Endothelial cell of umbilical vein (primary cell): Measurements from ENCODE around the gene TSTD2. TPM values are rescaled to one million over a fixed set of nuclear protein-coding genes. Genes with fewer than 3 reads are reported as not detected.

Experiments used
- BruUV-seq: library from RNA; stranded (reverse); fragments of 400-500 nt; replicated peaks from 2 replicates; lab custom pipeline; 2021; lab: Mats Ljungman, UMichigan
- CTCF ChIA-PET: fragments of 300-600, 350-600 bp; sonication (Branson Sonifier 250); formaldehyde crosslinking; loops from one replicate; lab custom pipeline; 2021; ENCODE audit warnings: antibody characterized with exemption, inconsistent platforms; lab: Charles Lee
- POLR2A ChIA-PET: fragments of 300-600, 350-600 bp; sonication (Branson Sonifier 250); formaldehyde crosslinking; loops from one replicate; lab custom pipeline; 2021; ENCODE audit warnings: antibody characterized with exemption, inconsistent platforms; lab: Charles Lee
- DNase-seq: peaks from one replicate; pipeline ENCODE4 v3.0.0-alpha.2; 2011; ENCODE audit warnings: low read depth, low spot score
- FAIRE-seq: peaks from 2 replicates; lab custom pipeline; 2011; peaks lifted over from hg19 to GRCh38; lab: Jason Lieb, UNC
- H2AFZ ChIP-seq: 2 replicates; pipeline ENCODE4 v1.6.0; 2012; ENCODE audit warnings: low read depth, low read length, control low read depth, inconsistent platforms
- H3K27ac ChIP-seq: 2 replicates; pipeline ENCODE4 v1.5.1; 2011; ENCODE audit warnings: low read depth, mild to moderate bottlenecking, control low read depth, low read length, moderate library complexity; ENCODE audit not compliant: insufficient read depth
- H3K27me3 ChIP-seq, 2 experiments: 2 replicates each; pipeline versions ENCODE4 v1.6.0 to v1.6.1; 2011; ENCODE audit warnings: low read length in 2 of 2, mixed read lengths in 1 of 2; ENCODE audit not compliant: control insufficient read depth in 2 of 2, insufficient read depth in 2 of 2
- H3K36me3 ChIP-seq, 2 experiments: 2 replicates in 1 of 2; 3 replicates in 1 of 2; pipeline ENCODE4 v1.5.1; 2011; ENCODE audit warnings: low read length in 2 of 2, mild to moderate bottlenecking in 1 of 2, moderate library complexity in 1 of 2; ENCODE audit not compliant: control insufficient read depth in 2 of 2, insufficient read depth in 2 of 2; ENCODE audit errors: extremely low read depth in 1 of 2
- H3K4me1 ChIP-seq: 3 replicates; pipeline ENCODE4 v1.5.1; 2011; ENCODE audit warnings: mild to moderate bottlenecking, low read length; ENCODE audit not compliant: control insufficient read depth, insufficient read depth; ENCODE audit errors: extremely low read depth
- H3K4me2 ChIP-seq: 2 replicates; pipeline ENCODE4 v1.6.1; 2011; ENCODE audit warnings: low read length, control low read depth, mixed read lengths; ENCODE audit not compliant: insufficient read depth
- H3K4me3 ChIP-seq, 3 experiments: fragments of 200-600 bp in 1 of 3; sonication (generic), shearing (Covaris generic) in 1 of 3; replicated peaks in 1 of 3; 2 replicates each; pipeline ENCODE4 v1.5.1; 2011 to 2016; ENCODE audit warnings: control low read depth in 3 of 3, low read length in 3 of 3, mild to moderate bottlenecking in 2 of 3, inconsistent platforms in 1 of 3, low read depth in 1 of 3, moderate library complexity in 1 of 3; ENCODE audit not compliant: insufficient read depth in 1 of 3
- H3K79me2 ChIP-seq: 2 replicates; pipeline ENCODE4 v1.6.0; 2012; ENCODE audit warnings: low read length, inconsistent platforms; ENCODE audit not compliant: control insufficient read depth, insufficient read depth
- H3K9ac ChIP-seq: replicated peaks from 2 replicates; pipeline ENCODE3; 2011; ENCODE audit warnings: low read length, control low read depth; ENCODE audit not compliant: insufficient read depth; ENCODE audit errors: extremely low read depth
- H3K9me1 ChIP-seq: replicated peaks from 3 replicates; pipeline ENCODE4 v1.6.0; 2011; ENCODE audit warnings: mild to moderate bottlenecking, low read length; ENCODE audit not compliant: control insufficient read depth, insufficient read depth; ENCODE audit errors: extremely low read depth
- H3K9me3 ChIP-seq: replicated peaks from 2 replicates; pipeline ENCODE4 v1.5.1; 2012; ENCODE audit warnings: low read length, inconsistent platforms; ENCODE audit not compliant: control insufficient read depth, insufficient read depth
- H4K20me1 ChIP-seq: replicated peaks from 2 replicates; pipeline ENCODE3; 2011; ENCODE audit warnings: mild to moderate bottlenecking, low read length; ENCODE audit not compliant: control insufficient read depth, insufficient read depth; ENCODE audit errors: extremely low read depth
- CTCF ChIP-seq, 2 donors: IDR thresholded peaks; 1 replicate in 1 of 2; 2 replicates in 1 of 2; pipeline ENCODE4 v1.5.1; 2011; ENCODE audit warnings: low read length in 2 of 2, mild to moderate bottlenecking in 2 of 2, moderate library complexity in 2 of 2, control low read depth in 1 of 2, inconsistent platforms in 1 of 2, low read depth in 1 of 2; ENCODE audit not compliant: insufficient read depth in 1 of 2; ENCODE audit errors: extremely low read depth in 1 of 2
- EZH2 ChIP-seq: IDR thresholded peaks from 2 replicates; pipeline ENCODE4 v1.6.1; 2012; ENCODE audit warnings: borderline replicate concordance, low read depth, mild to moderate bottlenecking, moderate library complexity, low read length, inconsistent platforms; ENCODE audit not compliant: severe bottlenecking
- FOS ChIP-seq: IDR thresholded peaks from 2 replicates; pipeline ENCODE4 v1.6.1; 2011; ENCODE audit warnings: mild to moderate bottlenecking, low read length, moderate library complexity, borderline replicate concordance; ENCODE audit not compliant: insufficient read depth
- GATA2 ChIP-seq: IDR thresholded peaks from 2 replicates; pipeline ENCODE4 v1.7.0; 2011; ENCODE audit warnings: low read depth, mild to moderate bottlenecking, moderate library complexity, mixed read lengths, low read length; ENCODE audit not compliant: insufficient read length, insufficient read depth
- POLR2A ChIP-seq: IDR thresholded peaks from 2 replicates; pipeline ENCODE4 v1.6.1; 2012; ENCODE audit warnings: low read depth, mild to moderate bottlenecking, control low read depth, low read length
- POLR2AphosphoS5 ChIP-seq: IDR thresholded peaks from 2 replicates; pipeline ENCODE4 v1.6.1; 2012; ENCODE audit warnings: low read depth, mild to moderate bottlenecking, control low read depth, low read length, moderate library complexity; ENCODE audit not compliant: insufficient read depth
- dilution Hi-C: fragments of 300-500 bp; cut with MboI; formaldehyde crosslinking; loops from one replicate; pipeline ENCODE4 v1.15.0; 2019; ENCODE audit warnings: low sequenced_read_pairs; ENCODE audit not compliant: extremely low pct_ligation_motif_present
- intact Hi-C: fragments of 100-400 bp; cut with micrococcal nuclease; formaldehyde crosslinking; loops from one replicate; pipeline ENCODE4 v1.10.0; 2022
- polyA plus RNA-seq, 4 experiments: library from polyadenylated mRNA; depleted of rRNA in 3 of 4; stranded (reverse) in 3 of 4; unstranded in 1 of 4; fragments of >200 nt; gene quantifications; 2 replicates each; pipeline versions ENCODE4 v1.2.1 to v1.2.3, GENCODE V29; 2011 to 2012; ENCODE audit warnings: missing spikeins in 1 of 4
- total RNA-seq: library from RNA; stranded (reverse); gene quantifications from 2 replicates; pipeline ENCODE4 v1.2.3, GENCODE V29; 2021

TSTD2 gene
- total and polyA plus RNA-seq, 2 donors (not counting 3 experiments of a cell fraction or from before 2014, with no cell fraction given), result 13.7 to 15.9 TPM

GRCh38 chr9:97645720-97646119 is 12.6 kb upstream of the TSTD2 start:
- DNase-seq (no peak), FAIRE-seq (no peak)
- Histone ChIP-seq H2AFZ (no peak overlapping the region), H3K9ac (no peak overlapping the region), H3K27me3 (no peaks in the 10 kb centered on the region), H3K36me3 (peaks cover 15 to 43% of the 10 kb centered on the region in 2 experiments), H3K27ac (no peak overlapping the region), H4K20me1 (peaks cover 2% of the 10 kb centered on the region), H3K4me3 (no peak overlapping the region), H3K9me1 (no peaks in the 10 kb centered on the region), H3K4me2 (no peak overlapping the region), H3K79me2 (peaks cover 24% of the 10 kb centered on the region), H3K4me1 (no peaks in the 10 kb centered on the region), H3K9me3 (no peaks in the 10 kb centered on the region)
- intact Hi-C loops (no loop called here), dilution Hi-C loops (no loop called here)
- TF ChIP-seq FOS, result no peak
- no peak for TF ChIP-seq GATA2
- BruUV-seq, result no TSS peak
- ChIA-PET CTCF (interaction anchor here (0.8 to 1.2 kb wide), 6 partner anchors 9 to 255 kb away, joined by 3 to 5 read pairs (median 3); partner anchors contain the start of genes NCBP1 and TSTD2), POLR2A (interaction anchor here (1.2 kb wide), 1 partner anchor 12 kb away, joined by 6 read pairs; the partner anchor contains the start of genes NCBP1 and TSTD2)

GRCh38 chr9:97640325-97640724 is 7.2 kb upstream of the TSTD2 start:
- ChIA-PET CTCF (interaction anchor here (0.8 to 1.0 kb wide), 3 partner anchors 9 to 153 kb away, joined by 3 read pairs; no protein-coding TSS in a partner anchor), POLR2A (no interaction called here)
- intact Hi-C loops (no loop called here), dilution Hi-C loops (no loop called here)
- Histone ChIP-seq H3K9me1 (no peaks in the 10 kb centered on the region), H3K27ac (no peak overlapping the region), H3K36me3 (peaks cover 5 to 16% of the 10 kb centered on the region in 2 experiments), H2AFZ (no peak overlapping the region), H4K20me1 (peaks cover 14% of the 10 kb centered on the region), H3K9me3 (no peaks in the 10 kb centered on the region), H3K9ac (no peak overlapping the region), H3K4me3 (no peak overlapping the region), H3K79me2 (peaks cover 66% of the 10 kb centered on the region), H3K4me2 (no peak overlapping the region), H3K4me1 (peaks cover 10% of the 10 kb centered on the region), H3K27me3 (no peaks in the 10 kb centered on the region)
- BruUV-seq, result no TSS peak
- TF ChIP-seq FOS (no peak), POLR2A (no peak), CTCF (IDR thresholded peaks at IDR 0.05; ENCODE audit: extremely low read depth in 1 of 2, insufficient read depth in 1 of 2, low read depth in 1 of 2, low read length in 2 of 2) (no peak), EZH2 (no peak), POLR2AphosphoS5 (no peak)
- DNase-seq, result no peak
- FAIRE-seq, result no peak
